GM18517 (cell line): Measurements from ENCODE around the gene GPRASP1.
"Not testable (repeated sequence)": the region's sequence is repeated elsewhere in the genome, so short reads cannot be mapped to it uniquely, and the experiment has no call there.

Source experiments
- ATAC-seq: cut with Tn5 transposase; IDR thresholded peaks from one replicate; pipeline ENCODE4 v1.9.1; 2021; ENCODE audit warnings: mild to moderate bottlenecking, moderate library complexity; ENCODE audit not compliant: unreplicated experiment

Gene GPRASP1, protein sequence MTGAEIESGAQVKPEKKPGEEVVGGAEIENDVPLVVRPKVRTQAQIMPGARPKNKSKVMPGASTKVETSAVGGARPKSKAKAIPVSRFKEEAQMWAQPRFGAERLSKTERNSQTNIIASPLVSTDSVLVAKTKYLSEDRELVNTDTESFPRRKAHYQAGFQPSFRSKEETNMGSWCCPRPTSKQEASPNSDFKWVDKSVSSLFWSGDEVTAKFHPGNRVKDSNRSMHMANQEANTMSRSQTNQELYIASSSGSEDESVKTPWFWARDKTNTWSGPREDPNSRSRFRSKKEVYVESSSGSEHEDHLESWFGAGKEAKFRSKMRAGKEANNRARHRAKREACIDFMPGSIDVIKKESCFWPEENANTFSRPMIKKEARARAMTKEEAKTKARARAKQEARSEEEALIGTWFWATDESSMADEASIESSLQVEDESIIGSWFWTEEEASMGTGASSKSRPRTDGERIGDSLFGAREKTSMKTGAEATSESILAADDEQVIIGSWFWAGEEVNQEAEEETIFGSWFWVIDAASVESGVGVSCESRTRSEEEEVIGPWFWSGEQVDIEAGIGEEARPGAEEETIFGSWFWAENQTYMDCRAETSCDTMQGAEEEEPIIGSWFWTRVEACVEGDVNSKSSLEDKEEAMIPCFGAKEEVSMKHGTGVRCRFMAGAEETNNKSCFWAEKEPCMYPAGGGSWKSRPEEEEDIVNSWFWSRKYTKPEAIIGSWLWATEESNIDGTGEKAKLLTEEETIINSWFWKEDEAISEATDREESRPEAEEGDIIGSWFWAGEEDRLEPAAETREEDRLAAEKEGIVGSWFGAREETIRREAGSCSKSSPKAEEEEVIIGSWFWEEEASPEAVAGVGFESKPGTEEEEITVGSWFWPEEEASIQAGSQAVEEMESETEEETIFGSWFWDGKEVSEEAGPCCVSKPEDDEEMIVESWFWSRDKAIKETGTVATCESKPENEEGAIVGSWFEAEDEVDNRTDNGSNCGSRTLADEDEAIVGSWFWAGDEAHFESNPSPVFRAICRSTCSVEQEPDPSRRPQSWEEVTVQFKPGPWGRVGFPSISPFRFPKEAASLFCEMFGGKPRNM (N-terminal part only)

DNA sequence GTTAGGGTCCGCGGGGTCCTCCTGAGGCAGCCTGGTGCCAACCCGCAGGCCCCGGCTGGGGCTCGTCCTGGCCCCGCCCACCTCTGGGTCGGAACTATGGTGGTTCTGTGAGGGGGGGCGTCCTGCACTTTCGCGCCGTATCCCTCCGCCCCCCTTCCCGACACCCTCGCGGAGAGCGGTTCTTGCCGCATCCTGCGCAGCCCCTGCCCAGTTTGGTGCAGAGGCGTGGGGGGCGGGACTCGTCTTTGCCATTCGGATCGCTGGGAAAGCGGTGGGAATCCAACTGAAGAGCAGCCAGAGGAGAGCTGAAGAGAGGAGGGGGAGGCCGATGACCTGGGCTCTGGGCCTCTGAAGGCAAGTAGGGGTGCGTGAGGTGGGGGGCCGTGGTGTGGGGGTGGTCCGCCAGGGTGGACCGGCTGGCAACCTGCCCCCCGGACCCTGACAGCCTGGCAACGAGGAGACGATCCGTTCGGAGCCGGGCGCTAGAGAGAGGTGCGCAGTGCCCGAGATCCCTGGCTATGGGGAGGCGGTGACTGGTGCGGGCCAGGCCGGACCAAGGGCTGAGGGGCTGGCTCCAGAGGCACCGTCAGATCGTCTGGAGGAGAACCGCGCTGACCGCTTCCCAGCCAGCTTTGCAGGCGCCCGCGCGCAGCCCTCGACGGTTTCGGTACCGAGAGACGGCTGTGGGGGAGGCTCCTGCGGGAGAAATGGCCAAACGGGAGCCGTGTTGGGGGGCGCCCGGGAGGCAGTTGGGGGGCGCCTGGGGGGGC lies at the start of gene GPRASP1:
Gene GPRASP1 (plus strand): TSS at position 242 of the 770 bp plus-strand sequence. CDS start 2,431 bp downstream, outside the sequence.
- no peak for ATAC-seq

DNA sequence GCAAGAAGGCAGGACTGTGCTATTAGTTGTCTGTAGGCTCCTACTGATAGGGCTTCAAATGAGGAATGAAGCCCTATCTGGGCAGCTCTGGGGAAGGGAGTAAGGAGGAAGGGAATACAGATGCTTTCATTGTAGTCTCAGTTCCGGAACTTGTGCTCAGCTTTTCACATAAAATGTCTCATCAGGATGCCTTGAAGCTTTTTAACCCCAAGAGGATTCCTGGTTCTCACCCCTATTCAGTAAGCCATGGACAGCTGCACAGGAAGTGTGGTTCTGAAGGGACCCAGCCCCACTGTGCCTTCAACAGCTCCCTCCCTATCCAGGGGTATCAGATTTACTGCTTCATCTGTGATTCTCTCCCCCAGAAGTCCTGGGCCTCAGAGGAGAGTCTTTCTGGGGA lies 47.0 kb upstream of the GPRASP1 start:
- no peak for ATAC-seq

DNA sequence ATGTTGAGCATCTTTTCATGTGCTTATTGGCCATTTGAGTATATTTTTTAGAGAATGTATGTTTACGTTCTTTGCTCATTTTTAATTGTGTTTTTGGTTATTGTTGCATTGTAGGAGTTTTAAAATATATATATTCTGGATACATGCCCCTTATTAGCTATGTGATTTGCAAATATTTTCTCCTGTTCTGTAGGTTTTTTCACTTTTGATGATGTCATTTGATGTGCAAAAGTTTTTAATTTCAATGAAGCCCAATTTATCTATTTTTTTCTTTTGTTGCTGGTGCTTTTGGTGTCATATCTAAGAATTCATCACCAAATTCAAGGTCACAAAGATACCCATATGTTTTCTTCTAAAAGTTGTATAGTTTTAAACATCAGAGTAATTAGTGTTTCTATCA lies 45.2 kb upstream of the GPRASP1 start:
- ATAC-seq: no peak

- no peak for ATAC-seq
Observed at GRCh38 chrX:102610905-102611304, 40.4 kb upstream of the GPRASP1 start.

- ATAC-seq: no peak
Observed at GRCh38 chrX:102624105-102624504, 27.2 kb upstream of the GPRASP1 start.

DNA sequence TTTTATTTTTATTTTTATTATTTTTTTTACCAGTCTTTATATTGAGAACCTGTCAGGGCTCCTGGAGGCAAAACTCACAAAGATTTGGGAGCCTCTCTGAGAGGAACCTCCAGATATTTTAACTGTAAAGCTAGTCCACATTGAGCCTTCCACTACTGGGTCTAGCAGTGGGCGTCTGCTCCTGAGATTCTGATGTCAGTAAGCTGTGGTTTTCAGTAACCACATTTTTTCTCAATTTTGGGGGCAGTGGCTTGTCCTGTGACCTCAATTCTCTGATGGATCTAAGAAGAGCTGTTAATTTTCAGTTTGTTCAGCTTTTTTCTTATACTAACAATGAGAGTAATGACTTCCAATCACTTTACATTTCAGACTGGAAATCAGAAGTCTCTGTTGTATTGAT lies 23.6 kb upstream of the GPRASP1 start:
- ATAC-seq: no peak

DNA sequence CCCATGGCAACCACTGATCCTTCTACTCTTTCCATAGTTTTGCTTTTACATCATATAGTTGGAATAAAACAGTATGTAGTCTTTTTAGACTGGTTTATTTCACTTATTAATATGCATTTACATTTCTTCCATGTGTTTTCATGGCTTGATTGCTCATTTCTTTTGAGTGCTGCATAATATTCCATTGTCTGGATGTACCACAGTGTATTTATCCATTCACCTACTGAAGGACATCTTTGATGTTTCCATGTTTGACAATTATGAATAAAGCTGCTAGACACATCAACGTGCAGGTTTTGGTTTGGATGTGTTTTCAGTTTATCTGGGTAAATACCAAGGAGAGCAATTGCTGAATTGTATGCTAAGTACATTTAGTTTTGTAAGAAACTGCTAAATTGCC lies 13.7 kb upstream of the GPRASP1 start:
- ATAC-seq: no peak

DNA sequence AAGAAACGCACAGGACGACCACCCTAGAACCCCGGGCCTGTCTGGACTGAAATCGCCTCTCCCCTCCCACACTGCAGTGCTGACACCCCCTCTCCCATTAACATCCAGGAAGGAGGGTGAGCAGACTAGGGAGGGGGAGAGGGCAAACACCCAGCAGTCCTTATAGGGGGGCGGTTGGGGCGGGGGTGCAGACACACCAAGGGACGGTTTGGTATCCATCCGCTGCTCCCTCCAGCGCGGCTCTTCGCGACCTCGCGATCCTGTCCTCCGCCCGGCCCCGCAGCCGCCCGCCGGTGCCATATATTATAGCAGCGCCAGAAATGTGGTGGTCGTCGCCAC lies 411 bp upstream of the GPRASP1 start:
- ATAC-seq: no peak

DNA sequence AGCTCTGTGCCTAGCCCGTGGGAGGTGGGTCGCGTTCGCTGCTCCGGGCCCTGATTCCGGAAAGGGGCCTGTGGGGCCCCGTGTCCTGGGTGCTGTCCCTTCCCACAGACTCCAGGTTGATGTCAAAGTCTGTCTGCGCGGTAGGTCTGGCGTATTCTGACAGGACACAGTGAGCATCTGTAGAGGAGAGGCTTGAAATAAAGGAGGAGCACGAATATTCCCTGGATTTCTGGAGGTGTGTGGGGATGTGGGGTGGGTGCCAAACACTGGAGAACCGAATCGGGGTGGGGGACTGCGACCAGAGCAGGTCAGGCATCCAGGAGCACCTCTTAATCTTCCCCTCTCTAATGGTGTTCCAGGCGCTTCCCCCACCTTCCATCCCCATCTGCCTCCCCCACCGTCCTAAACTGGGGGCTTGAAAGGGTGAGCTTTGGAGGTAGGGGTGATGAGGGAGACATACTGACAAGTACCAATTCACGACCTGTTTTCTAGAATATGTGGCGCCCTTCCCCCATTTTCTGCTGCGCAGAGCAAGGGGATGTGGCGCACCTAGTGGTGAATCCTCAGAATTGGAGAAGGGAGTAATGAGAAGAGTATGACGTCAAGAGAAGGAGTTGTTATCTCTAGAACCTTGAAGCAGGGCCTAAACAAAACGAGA lies 877 bp downstream of the GPRASP1 start:
- ATAC-seq: no peak

DNA sequence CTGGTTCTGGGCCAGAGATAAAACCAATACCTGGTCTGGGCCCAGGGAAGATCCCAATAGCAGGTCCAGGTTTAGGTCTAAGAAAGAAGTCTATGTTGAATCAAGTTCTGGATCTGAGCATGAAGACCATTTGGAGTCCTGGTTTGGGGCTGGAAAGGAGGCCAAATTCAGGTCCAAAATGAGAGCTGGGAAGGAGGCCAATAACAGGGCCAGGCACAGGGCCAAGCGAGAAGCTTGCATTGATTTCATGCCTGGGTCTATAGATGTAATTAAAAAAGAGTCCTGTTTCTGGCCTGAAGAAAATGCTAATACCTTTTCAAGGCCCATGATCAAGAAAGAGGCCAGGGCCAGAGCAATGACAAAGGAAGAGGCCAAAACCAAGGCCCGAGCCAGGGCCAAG lies 3.4 kb downstream of the GPRASP1 start:
- ATAC-seq: no peak

GRCh38 chrX:102658556-102658955 lies 7.3 kb downstream of the GPRASP1 start:
- ATAC-seq: no peak

GRCh38 chrX:102659790-102660757 lies 8.8 kb downstream of the GPRASP1 start:
- ATAC-seq: peak; percentile 90

- not testable (repeated sequence) for ATAC-seq
Observed at GRCh38 chrX:102663820-102664219, 12.5 kb downstream of the GPRASP1 start.

DNA sequence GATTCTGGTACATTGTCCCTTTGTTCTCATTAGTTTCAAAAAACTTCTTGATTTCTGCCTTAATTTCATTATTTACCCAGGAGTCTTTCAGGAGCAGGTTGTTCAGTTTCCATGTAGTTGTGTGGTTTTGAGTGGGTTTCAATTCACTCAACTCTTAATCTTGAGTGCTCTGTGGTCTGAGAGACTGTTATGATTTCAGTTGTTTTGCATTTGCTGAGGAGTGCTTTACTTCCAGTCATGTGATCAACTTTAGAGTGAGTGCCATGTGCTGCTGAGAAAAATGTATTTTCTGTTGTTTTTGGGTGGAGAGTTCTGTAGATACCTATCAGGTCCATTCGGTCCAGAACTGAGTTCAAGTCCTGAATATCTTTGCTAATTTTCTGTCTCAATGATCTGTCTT lies 15.8 kb downstream of the GPRASP1 start:
- not testable (repeated sequence) for ATAC-seq

DNA sequence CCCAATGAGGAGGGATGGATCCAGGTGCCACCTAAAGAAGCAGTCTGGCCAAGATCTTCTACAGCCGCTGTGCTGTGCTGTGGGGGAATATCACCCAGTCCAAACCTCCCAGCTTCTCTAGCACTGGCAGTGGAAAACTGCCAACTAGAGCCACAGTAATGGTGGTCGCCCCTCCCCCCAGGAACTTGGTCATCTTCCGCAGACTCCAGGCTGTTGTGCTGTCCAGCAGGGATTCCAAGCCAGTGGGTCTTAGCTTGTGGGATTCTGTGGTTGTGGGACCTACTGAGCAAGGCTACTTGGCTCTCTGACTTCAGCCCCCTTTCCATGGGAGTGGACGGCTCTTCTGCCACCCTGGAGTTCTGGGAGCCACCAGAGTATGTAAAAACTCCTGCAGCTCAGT lies 18.2 kb downstream of the GPRASP1 start:
- ATAC-seq: no peak

GRCh38 chrX:102672856-102673255 lies 21.6 kb downstream of the GPRASP1 start:
- no peak for ATAC-seq

GRCh38 chrX:102677479-102677878 lies 26.2 kb downstream of the GPRASP1 start:
- not testable (repeated sequence) for ATAC-seq

DNA sequence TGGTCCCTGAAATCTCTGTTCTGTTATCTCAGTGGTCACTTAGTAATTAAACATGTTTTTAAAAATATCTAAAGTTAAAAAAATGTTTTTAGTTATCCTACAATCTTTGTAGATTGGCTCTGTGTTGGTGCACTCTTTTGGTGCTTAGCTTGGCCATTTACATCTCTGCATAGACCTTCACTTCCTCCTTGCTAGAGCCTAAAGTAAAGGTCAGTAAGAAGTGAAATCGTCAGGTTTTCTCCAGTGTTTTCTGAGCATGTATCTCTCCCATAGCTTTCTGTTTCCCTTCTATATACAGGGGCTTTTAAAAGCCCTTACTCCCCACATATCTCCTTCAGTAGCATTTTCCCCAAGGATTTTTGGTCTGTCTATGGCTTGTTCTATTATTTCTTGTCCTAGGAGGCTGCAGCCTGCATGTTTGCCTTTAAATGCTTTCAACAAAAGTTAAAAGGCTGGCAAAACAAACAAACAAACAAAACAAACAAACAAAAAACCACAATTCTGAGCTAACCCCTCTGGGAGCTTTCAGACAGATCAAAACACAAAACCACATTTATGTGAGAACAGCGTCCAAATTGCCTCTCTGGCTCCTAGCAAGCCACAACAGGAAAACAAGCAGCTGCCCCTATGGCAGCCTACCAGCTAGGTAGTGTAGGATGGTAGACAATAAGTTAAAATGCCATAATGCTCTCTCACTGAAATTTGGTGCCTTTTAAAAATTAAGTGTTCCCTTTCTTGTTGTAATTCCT lies 33.7 kb downstream of the GPRASP1 start:
- ATAC-seq: no peak
